Loucy (cell line): Measurements from ENCODE around the gene ZC3H10.

Experiments used
- H2AFZ ChIP-seq: fragments of 200-600 bp; sonication (generic); 2 replicates; pipeline ENCODE4 v1.6.0; 2016; ENCODE audit warnings: antibody characterized with exemption, mild to moderate bottlenecking, low read length, moderate library complexity
- H3F3A ChIP-seq: fragments of 200-600 bp; 2 replicates; pipeline ENCODE4 v1.6.0; 2016; ENCODE audit warnings: antibody characterized with exemption, low read depth, mild to moderate bottlenecking
- H3K27me3 ChIP-seq: fragments of 200-600 bp; sonication (generic); 2 replicates; pipeline ENCODE4 v1.6.1; 2014; ENCODE audit warnings: low read length, mild to moderate bottlenecking; ENCODE audit not compliant: insufficient read depth, poor library complexity, severe bottlenecking
- H3K36me3 ChIP-seq: fragments of 200-600 bp; sonication (generic); 2 replicates; pipeline ENCODE4 v1.6.1; 2016; ENCODE audit warnings: low read length; ENCODE audit not compliant: insufficient read depth
- H3K4me1 ChIP-seq: fragments of 200-600 bp; sonication (generic); 2 replicates; pipeline ENCODE4 v1.5.1; 2014; ENCODE audit warnings: low read length, mild to moderate bottlenecking; ENCODE audit not compliant: insufficient read depth, poor library complexity, severe bottlenecking
- H3K4me2 ChIP-seq: fragments of 200-600 bp; sonication (generic); 2 replicates; pipeline ENCODE4 v1.6.0; 2014; ENCODE audit warnings: antibody characterized with exemption, low read length, low read depth, mild to moderate bottlenecking; ENCODE audit not compliant: poor library complexity, severe bottlenecking
- H3K4me3 ChIP-seq: fragments of 200-600 bp; sonication (generic); 2 replicates; pipeline ENCODE4 v1.5.1; 2014; ENCODE audit warnings: low read length, mild to moderate bottlenecking, mixed read lengths; ENCODE audit not compliant: poor library complexity, severe bottlenecking
- H3K79me2 ChIP-seq: fragments of 200-600 bp; sonication (generic); 2 replicates; pipeline ENCODE4 v1.6.1; 2014; ENCODE audit warnings: low read length; ENCODE audit not compliant: insufficient read depth
- H3K9ac ChIP-seq: fragments of 200-600 bp; sonication (generic); 2 replicates; pipeline ENCODE4 v1.6.0; 2014; ENCODE audit warnings: mild to moderate bottlenecking, low read depth, low read length, moderate library complexity; ENCODE audit not compliant: poor library complexity, severe bottlenecking
- H3K9me2 ChIP-seq: fragments of 200-600 bp; sonication (generic); replicated peaks from 2 replicates; pipeline ENCODE4 v1.6.1; 2016; ENCODE audit warnings: low read depth, low read length, mixed read lengths
- H3K9me3 ChIP-seq: fragments of 200-600 bp; sonication (generic); 2 replicates; pipeline ENCODE4 v1.6.1; 2014; ENCODE audit warnings: mild to moderate bottlenecking, antibody characterized with exemption, low read length, low read depth; ENCODE audit not compliant: insufficient read depth
- H4K20me1 ChIP-seq: fragments of 200-600 bp; sonication (generic); 2 replicates; pipeline ENCODE4 v1.6.0; 2014; ENCODE audit warnings: antibody characterized with exemption, low read length, mild to moderate bottlenecking; ENCODE audit not compliant: insufficient read depth, poor library complexity, severe bottlenecking
- EZH2phosphoT487 ChIP-seq: fragments of 200-600 bp; IDR thresholded peaks from 2 replicates; pipeline ENCODE4 v1.6.1; 2018; ENCODE audit warnings: antibody characterized with exemption, mild to moderate bottlenecking, moderate library complexity, borderline replicate concordance
- TF ChIP-seq, protein P1 (sequence below): fragments of 200-600 bp; sonication (generic); conservative IDR thresholded peaks from 2 replicates; pipeline ENCODE4 v1.5.1; 2014; ENCODE audit warnings: mild to moderate bottlenecking, antibody characterized with exemption, low read length

The ZC3H10 gene

DNA sequence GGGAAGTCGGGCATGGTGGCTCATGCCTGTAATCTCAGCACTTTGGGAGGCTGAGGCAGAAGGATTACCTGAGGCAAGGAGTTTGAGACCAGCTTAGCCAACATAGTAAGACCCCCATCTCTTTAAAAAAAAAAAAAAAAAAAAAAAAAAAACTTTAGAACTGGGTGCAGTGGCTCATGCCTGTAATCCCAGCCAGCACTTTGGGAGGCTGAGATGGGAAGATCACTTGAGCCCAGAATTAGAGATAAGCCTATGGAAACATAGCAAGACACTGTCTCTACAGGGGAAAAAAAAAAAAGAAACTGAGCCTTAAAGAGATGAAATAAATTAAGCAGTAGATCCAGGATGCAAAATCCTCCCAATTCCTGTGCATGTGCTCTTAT lies 15.4 kb upstream of the ZC3H10 start:
- peaks cover 34% of the 10 kb centered on the region for H3K79me2 ChIP-seq
- TF ChIP-seq, protein P1, sequence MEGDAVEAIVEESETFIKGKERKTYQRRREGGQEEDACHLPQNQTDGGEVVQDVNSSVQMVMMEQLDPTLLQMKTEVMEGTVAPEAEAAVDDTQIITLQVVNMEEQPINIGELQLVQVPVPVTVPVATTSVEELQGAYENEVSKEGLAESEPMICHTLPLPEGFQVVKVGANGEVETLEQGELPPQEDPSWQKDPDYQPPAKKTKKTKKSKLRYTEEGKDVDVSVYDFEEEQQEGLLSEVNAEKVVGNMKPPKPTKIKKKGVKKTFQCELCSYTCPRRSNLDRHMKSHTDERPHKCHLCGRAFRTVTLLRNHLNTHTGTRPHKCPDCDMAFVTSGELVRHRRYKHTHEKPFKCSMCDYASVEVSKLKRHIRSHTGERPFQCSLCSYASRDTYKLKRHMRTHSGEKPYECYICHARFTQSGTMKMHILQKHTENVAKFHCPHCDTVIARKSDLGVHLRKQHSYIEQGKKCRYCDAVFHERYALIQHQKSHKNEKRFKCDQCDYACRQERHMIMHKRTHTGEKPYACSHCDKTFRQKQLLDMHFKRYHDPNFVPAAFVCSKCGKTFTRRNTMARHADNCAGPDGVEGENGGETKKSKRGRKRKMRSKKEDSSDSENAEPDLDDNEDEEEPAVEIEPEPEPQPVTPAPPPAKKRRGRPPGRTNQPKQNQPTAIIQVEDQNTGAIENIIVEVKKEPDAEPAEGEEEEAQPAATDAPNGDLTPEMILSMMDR, result no peak
- TF ChIP-seq EZH2phosphoT487, result no peak

DNA sequence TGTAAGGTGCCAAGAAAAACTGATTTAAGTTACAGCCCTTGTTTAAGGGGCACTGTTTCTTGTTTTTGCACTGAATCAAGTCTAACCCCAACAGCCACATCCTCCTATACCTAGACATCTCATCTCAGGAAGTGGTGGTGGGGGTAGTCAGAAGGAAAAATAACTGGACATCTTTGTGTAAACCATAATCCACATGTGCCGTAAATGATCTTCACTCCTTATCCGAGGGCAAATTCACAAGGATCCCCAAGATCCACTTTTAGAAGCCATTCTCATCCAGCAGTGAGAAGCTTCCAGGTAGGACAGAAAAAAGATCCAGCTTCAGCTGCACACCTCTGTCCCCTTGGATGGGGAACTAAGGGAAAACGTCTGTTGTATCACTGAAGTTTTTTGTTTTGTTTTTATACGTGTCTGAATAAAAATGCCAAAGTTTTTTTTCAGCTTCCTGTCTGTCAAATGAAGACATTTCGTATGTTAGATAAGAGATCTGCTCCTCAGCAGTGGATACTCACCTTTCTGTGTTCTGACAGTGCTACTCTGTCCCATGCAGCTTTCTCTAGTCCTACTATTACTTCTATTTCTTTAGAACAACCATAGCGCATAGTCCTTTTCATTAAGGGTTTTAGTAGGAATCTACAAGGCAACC lies 14.9 kb upstream of the ZC3H10 start:
- no peaks in the 10 kb centered on the region for H3K9me2 ChIP-seq
- peak overlapping the region; percentile 76 for H3K9ac ChIP-seq
- peaks cover 39% of the 10 kb centered on the region for H3K79me2 ChIP-seq
- peaks cover 15% of the 10 kb centered on the region; the same call in 1 of the 2 replicates for H3K36me3 ChIP-seq
- peaks cover 36% of the 10 kb centered on the region for H3K4me1 ChIP-seq
- H4K20me1 ChIP-seq, result peaks cover 35% of the 10 kb centered on the region
- H3K4me2 ChIP-seq, result peak overlapping the region; percentile 92
- peak overlapping the region; percentile 86 for H3K4me3 ChIP-seq
- H3K27me3 ChIP-seq, result peaks cover 5% of the 10 kb centered on the region
- H3K9me3 ChIP-seq, result no peaks in the 10 kb centered on the region
- H2AFZ ChIP-seq, result 0 out of 2 replicates have a peak overlapping the region, but pooled peaks have one; percentile 65
- no peak for TF ChIP-seq EZH2phosphoT487
- TF ChIP-seq, protein P1, result no peak
- H3F3A ChIP-seq, result no peaks in the 10 kb centered on the region; the same call in 1 of the 2 replicates

More for the DNA sequence above, 15.4 kb upstream of the ZC3H10 start:
- Histone ChIP-seq H3K4me3 (peak overlapping the region; percentile 86), H3K4me1 (peaks cover 36% of the 10 kb centered on the region), H3K9ac (peak overlapping the region; percentile 76), H3K9me2 (no peaks in the 10 kb centered on the region), H4K20me1 (peaks cover 31% of the 10 kb centered on the region), H3K27me3 (peaks cover 5% of the 10 kb centered on the region), H3K36me3 (peaks cover 10% of the 10 kb centered on the region; the same call in 1 of the 2 replicates), H3F3A (no peaks in the 10 kb centered on the region; the same call in 1 of the 2 replicates), H2AFZ (no peak overlapping the region), H3K4me2 (peak overlapping the region; percentile 92), H3K9me3 (no peaks in the 10 kb centered on the region)

DNA sequence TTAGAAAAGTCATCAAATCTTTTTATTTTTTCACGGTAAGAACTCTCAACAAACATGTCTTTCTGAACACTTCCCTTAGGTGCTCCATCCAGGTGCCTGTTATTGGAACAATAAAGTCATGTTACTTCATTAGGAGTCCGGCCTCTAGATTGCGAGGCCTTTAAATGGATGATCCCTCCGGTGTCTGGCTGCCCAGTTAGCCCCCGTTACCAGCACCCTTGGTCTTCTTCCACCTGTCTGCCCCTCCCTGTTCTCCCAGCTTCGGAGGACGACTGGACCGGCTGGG lies 14.3 kb upstream of the ZC3H10 start:
- Histone ChIP-seq H3K4me3 (peak overlapping the region; percentile 86), H3K9me3 (no peaks in the 10 kb centered on the region), H3K9ac (peak overlapping the region; percentile 76), H4K20me1 (peaks cover 38% of the 10 kb centered on the region), H3K4me2 (peak overlapping the region; percentile 92), H3K36me3 (peaks cover 21% of the 10 kb centered on the region; the same call in 1 of the 2 replicates), H3K79me2 (peaks cover 45% of the 10 kb centered on the region), H3K27me3 (peaks cover 5% of the 10 kb centered on the region), H2AFZ (peak overlapping the region; percentile 65), H3F3A (no peaks in the 10 kb centered on the region; the same call in 1 of the 2 replicates), H3K9me2 (no peaks in the 10 kb centered on the region), H3K4me1 (peaks cover 36% of the 10 kb centered on the region)
- TF ChIP-seq, protein P1, result no peak
- no peak for TF ChIP-seq EZH2phosphoT487
